Gastrocnemius medialis (tissue), 4 donors: Measurements from ENCODE around the gene CRELD1. TPM values are rescaled to one million over a fixed set of nuclear protein-coding genes. Genes with fewer than 3 reads are reported as not detected.

Experiments
- ATAC-seq, 2 donors: fragments of 150-250 bp; one replicate each; pipeline ENCODE4 v1.9.1; 2016
- DNase-seq, 2 donors: peaks; one replicate each; pipeline ENCODE4 v3.0.0-alpha.2; 2019
- H3K27ac ChIP-seq, 4 donors: fragments of 200-600 bp; sonication (generic); 1 replicate in 1 of 4; 2 replicates in 3 of 4; pipeline ENCODE4 v1.5.1; 2016 to 2018; ENCODE audit warnings: mild to moderate bottlenecking in 2 of 4, moderate library complexity in 1 of 4
- H3K27me3 ChIP-seq, 3 donors: fragments of 200-600 bp; sonication (generic) in 2 of 3; 1 replicate in 1 of 3; 2 replicates in 2 of 3; pipeline versions ENCODE4 v1.5.1 to v1.6.0; 2016 to 2019; ENCODE audit warnings: mild to moderate bottlenecking in 1 of 3, moderate library complexity in 1 of 3
- H3K36me3 ChIP-seq, 2 donors: fragments of 200-600 bp; sonication (generic) in 1 of 2; one replicate each; pipeline ENCODE4 v1.5.1; 2017 to 2018
- H3K4me1 ChIP-seq, 2 donors: fragments of 200-600 bp; sonication (generic) in 1 of 2; one replicate each; pipeline ENCODE4 v1.5.1; 2016 to 2017; ENCODE audit warnings: mild to moderate bottlenecking in 2 of 2
- H3K4me3 ChIP-seq, 4 donors: fragments of 200-600 bp; sonication (generic) in 3 of 4; 1 replicate in 1 of 4; 2 replicates in 3 of 4; pipeline ENCODE4 v1.5.1; 2016 to 2019; ENCODE audit warnings: mild to moderate bottlenecking in 2 of 4
- H3K9me3 ChIP-seq, 3 donors: fragments of 200-600 bp; sonication (generic) in 2 of 3; 1 replicate in 1 of 3; 2 replicates in 2 of 3; pipeline ENCODE4 v1.5.1; 2016 to 2019
- CTCF ChIP-seq, 5 experiments: fragments of 450-650 bp in 3 of 5; fragments of 200-600 bp in 2 of 5; sonication (generic) in 2 of 5; IDR thresholded peaks in 4 of 5; conservative IDR thresholded peaks in 1 of 5; 1 replicate in 4 of 5; 2 replicates in 1 of 5; pipeline ENCODE4 v1.5.1; 2016 to 2019; ENCODE audit warnings: antibody characterized with exemption in 5 of 5, mild to moderate bottlenecking in 3 of 5, moderate library complexity in 3 of 5
- POLR2A ChIP-seq, 2 donors: fragments of 450-650 bp; IDR thresholded peaks; one replicate each; pipeline ENCODE4 v1.6.1; 2017; ENCODE audit warnings: antibody characterized with exemption in 2 of 2, mild to moderate bottlenecking in 2 of 2, moderate library complexity in 2 of 2
- in situ Hi-C, 4 donors: fragments of 200-750 bp; cut with MboI; loops; one replicate each; pipeline versions ENCODE4 v1.15.0 to v1.8.0; 2017; ENCODE audit warnings: low sequenced_read_pairs in 4 of 4
- intact Hi-C: fragments of 100-400 bp; cut with DNase I; formaldehyde crosslinking; loops from one replicate; pipeline ENCODE4 v1.15.1; 2023; ENCODE audit warnings: low total_unique reads
- total RNA-seq, 4 donors: library from RNA; depleted of rRNA; stranded (reverse); fragments of >200 nt; gene quantifications; one replicate each; pipeline versions ENCODE4 v1.1.0 to v1.2.3, GENCODE V29; 2016

Gene CRELD1
- total RNA-seq, 4 donors from 2014 or later, result 31.6 to 42.3 (median 37.1) TPM

- in situ Hi-C loops, result no loop called here
- DNase-seq (no peak), ATAC-seq (peak; percentile 94 to 97)
- H3K4me1 ChIP-seq, result peaks cover 10 to 11% of the 10 kb centered on the region in 2 donors
- TF ChIP-seq POLR2A (IDR thresholded peaks at IDR 0.05) (no peak), CTCF (IDR thresholded peaks at IDR 0.05 in 4 of 5, conservative IDR thresholded peaks at IDR 0.05 in 1 of 5) (no peak)
- H3K27me3 ChIP-seq, result no peaks in the 10 kb centered on the region
- intact Hi-C loops, result no loop called here
- H3K9me3 ChIP-seq, result no peaks in the 10 kb centered on the region
- H3K4me3 ChIP-seq, result no peak overlapping the region
- H3K27ac ChIP-seq, result peak overlapping the region; percentile 57 to 75 (median 66)
- no peaks in the 10 kb centered on the region for H3K36me3 ChIP-seq
Observed at GRCh38 chr3:9994086-9994844, 60.6 kb downstream of the CRELD1 start.

Other genes with a start within 250 kb of the CRELD1 start
- not detected for gene CPNE9, start 230.0 kb upstream of the CRELD1 start, total RNA-seq
- 10 to 100 TPM; 12.0 to 19.5 (median 14.7) TPM for gene BRPF1, start 202.1 kb upstream of the CRELD1 start, total RNA-seq
- gene OGG1, start 183.9 kb upstream of the CRELD1 start, total RNA-seq, result 10 to 100 TPM in 1 of 4 donors, 1 to 10 TPM in 3; 4.1 to 13.3 (median 7.4) TPM
- gene CAMK1, start 163.9 kb upstream of the CRELD1 start, total RNA-seq, result 10 to 100 TPM in 1 of 4 donors, 1 to 10 TPM in 3; 2.1 to 11.6 (median 8.0) TPM
- gene TADA3, start 141.4 kb upstream of the CRELD1 start, total RNA-seq, result 10 to 100 TPM; 58.1 to 83.5 (median 66.7) TPM
- gene ARPC4, start 140.8 kb upstream of the CRELD1 start, total RNA-seq, result 100 to 1,000 TPM in 3 of 4 donors, 10 to 100 TPM in 1; 96.8 to 147 (median 143) TPM
- 10 to 100 TPM in 2 of 4 donors, 1 to 10 TPM in 2; 3.2 to 17.6 (median 8.5) TPM for gene TTLL3, start 123.6 kb upstream of the CRELD1 start, total RNA-seq
- gene RPUSD3, start 89.8 kb upstream of the CRELD1 start, total RNA-seq, result 10 to 100 TPM; 72.7 to 96.7 (median 75.5) TPM
- 10 to 100 TPM in 1 of 4 donors, 1 to 10 TPM in 3; 1.4 to 13.4 (median 3.5) TPM for gene CIDEC, start 53.6 kb upstream of the CRELD1 start, total RNA-seq
- 10 to 100 TPM; 42.8 to 96.4 (median 67.0) TPM for gene JAGN1, start 43.2 kb upstream of the CRELD1 start, total RNA-seq
- gene IL17RE, start 31.0 kb upstream of the CRELD1 start, total RNA-seq, result 1 to 10 TPM in 1 of 4 donors, under 1 TPM in 2, not detected in 1; 0.20 to 1.5 (median 0.64) TPM
- gene IL17RC, start 16.7 kb upstream of the CRELD1 start, total RNA-seq, result 10 to 100 TPM; 14.8 to 67.3 (median 47.2) TPM
- gene PRRT3, start 18.6 kb downstream of the CRELD1 start, total RNA-seq, result 1 to 10 TPM in 3 of 4 donors, under 1 TPM in 1; 0.92 to 7.4 (median 2.5) TPM
- gene EMC3, start 53.0 kb downstream of the CRELD1 start, total RNA-seq, result 100 to 1,000 TPM; 147 to 329 (median 204) TPM
- gene FANCD2, start 92.6 kb downstream of the CRELD1 start, total RNA-seq, result 1 to 10 TPM in 1 of 4 donors, under 1 TPM in 2, not detected in 1; 0.46 to 1.3 (median 0.58) TPM
- gene FANCD2OS, start 174.4 kb downstream of the CRELD1 start, total RNA-seq, result not detected
- gene BRK1, start 181.8 kb downstream of the CRELD1 start, total RNA-seq, result 10 to 100 TPM; 68.2 to 86.8 (median 69.3) TPM
- gene VHL, start 207.9 kb downstream of the CRELD1 start, total RNA-seq, result 10 to 100 TPM in 3 of 4 donors, 1 to 10 TPM in 1; 7.5 to 17.9 (median 12.8) TPM
- 10 to 100 TPM; 21.9 to 42.0 (median 25.8) TPM for gene IRAK2, start 231.1 kb downstream of the CRELD1 start, total RNA-seq